Mesendoderm (in vitro differentiated cells): ENCODE data around the gene PPFIBP1.

ENCODE experiments used
- DNase-seq: peaks from one replicate; pipeline ENCODE4 v3.0.0; 2013
- H2AK5ac ChIP-seq: 2 replicates; pipeline ENCODE4 v1.6.1; 2013; ENCODE audit warnings: low read length, inconsistent platforms
- H2BK120ac ChIP-seq: 2 replicates; pipeline ENCODE4 v1.6.1; 2013; ENCODE audit warnings: low read depth, mild to moderate bottlenecking, low read length, moderate library complexity, mixed read lengths
- H2BK15ac ChIP-seq: replicated peaks from 2 replicates; pipeline ENCODE4 v1.6.1; 2013; ENCODE audit warnings: low read depth, mild to moderate bottlenecking, moderate library complexity
- H2BK5ac ChIP-seq: 2 replicates; pipeline ENCODE4 v1.6.1; 2013; ENCODE audit warnings: low read length, inconsistent platforms
- H3K18ac ChIP-seq: 2 replicates; pipeline ENCODE4 v1.6.1; 2013; ENCODE audit warnings: mild to moderate bottlenecking, low read length, mixed read lengths
- H3K23ac ChIP-seq: one replicate; pipeline ENCODE4 v1.6.1; 2013; ENCODE audit warnings: low read length
- H3K27ac ChIP-seq: 2 replicates; pipeline ENCODE4 v1.5.1; 2013; ENCODE audit warnings: low read depth, mild to moderate bottlenecking, inconsistent platforms, low read length, moderate library complexity
- H3K27me3 ChIP-seq: 2 replicates; pipeline ENCODE4 v1.6.1; 2013; ENCODE audit warnings: low read length, control low read depth, mild to moderate bottlenecking, inconsistent platforms; ENCODE audit not compliant: insufficient read depth, poor library complexity
- H3K36me3 ChIP-seq: 2 replicates; pipeline ENCODE4 v1.6.1; 2013; ENCODE audit warnings: low read length, inconsistent platforms; ENCODE audit not compliant: control insufficient read depth, insufficient read depth
- H3K4ac ChIP-seq: one replicate; pipeline ENCODE4 v1.6.1; 2013; ENCODE audit warnings: low read depth, mild to moderate bottlenecking, low read length, moderate library complexity
- H3K4me1 ChIP-seq: 2 replicates; pipeline ENCODE4 v1.6.1; 2013; ENCODE audit warnings: low read depth, low read length, inconsistent platforms; ENCODE audit not compliant: control insufficient read depth
- H3K4me2 ChIP-seq: 2 replicates; pipeline ENCODE4 v1.6.1; 2013; ENCODE audit warnings: low read length
- H3K4me3 ChIP-seq: 2 replicates; pipeline ENCODE4 v1.5.1; 2013; ENCODE audit warnings: mild to moderate bottlenecking, low read length
- H3K56ac ChIP-seq: one replicate; pipeline ENCODE4 v1.6.1; 2013; ENCODE audit warnings: low read length
- H3K79me1 ChIP-seq: 2 replicates; pipeline ENCODE4 v1.6.1; 2013; ENCODE audit warnings: low read length, inconsistent platforms
- H3K79me2 ChIP-seq: 2 replicates; pipeline ENCODE4 v1.6.1; 2013; ENCODE audit warnings: mild to moderate bottlenecking, low read length; ENCODE audit not compliant: control insufficient read depth, insufficient read depth
- H3K9ac ChIP-seq: 2 replicates; pipeline ENCODE4 v1.6.1; 2013; ENCODE audit warnings: low read length, inconsistent platforms
- H4K5ac ChIP-seq: one replicate; pipeline ENCODE4 v1.6.1; 2013; ENCODE audit warnings: low read length
- H4K8ac ChIP-seq: one replicate; pipeline ENCODE4 v1.6.1; 2013; ENCODE audit warnings: low read depth, mild to moderate bottlenecking, control low read depth, low read length, moderate library complexity
- WGBS: extraction: QIAGEN DNeasy Blood & Tissue Kit; methylation state at CpG from one replicate; pipeline ENCODE4 v1.1.7; 2013; ENCODE audit warnings: low lambda C conversion rate, missing lambda C conversion rate; ENCODE audit not compliant: insufficient coverage; ENCODE audit errors: extremely low coverage; 5-methylcytosine and 5-hydroxymethylcytosine counted together

The PPFIBP1 gene

DNA sequence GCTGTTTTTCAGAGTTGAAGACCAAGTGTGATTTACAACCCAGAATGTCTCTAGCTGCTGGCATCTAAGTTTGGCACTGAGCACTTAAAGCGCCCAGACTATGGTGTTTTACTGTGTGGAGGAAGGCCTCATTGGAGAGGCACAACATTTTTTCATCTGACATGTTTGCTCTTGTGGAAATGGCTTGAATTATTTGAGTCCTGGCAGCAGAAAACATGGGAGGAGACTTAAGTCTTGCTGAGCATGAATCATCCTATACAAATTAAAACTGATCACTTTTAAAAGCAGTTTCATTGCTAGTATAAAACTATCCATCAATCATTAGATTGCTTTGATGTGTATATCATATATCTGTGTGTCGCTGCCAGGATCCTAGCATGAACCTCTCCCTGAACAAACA lies 86.4 kb downstream of the PPFIBP1 start:
- H3K79me1 ChIP-seq: peaks cover 15% of the 10 kb centered on the region
- H3K4ac ChIP-seq: no peak overlapping the region
- peaks cover 5% of the 10 kb centered on the region for H3K4me1 ChIP-seq
- H4K5ac ChIP-seq: no peak overlapping the region
- no peak overlapping the region for H3K9ac ChIP-seq
- no peak overlapping the region for H4K8ac ChIP-seq
- H3K4me3 ChIP-seq: no peak overlapping the region
- no peak overlapping the region for H3K27ac ChIP-seq
- no peak overlapping the region for H2BK15ac ChIP-seq
- H2BK120ac ChIP-seq: no peak overlapping the region
- H2AK5ac ChIP-seq: no peak overlapping the region
- H3K27me3 ChIP-seq: no peaks in the 10 kb centered on the region
- H3K4me2 ChIP-seq: no peak overlapping the region
- peaks cover 2% of the 10 kb centered on the region for H3K79me2 ChIP-seq
- no peak overlapping the region for H3K56ac ChIP-seq
- no peak overlapping the region for H3K18ac ChIP-seq
- H3K23ac ChIP-seq: no peak overlapping the region
- no CpG with 5 or more reads among the region's 2 CpGs for WGBS
- DNase-seq: no peak
- H3K36me3 ChIP-seq: no peaks in the 10 kb centered on the region
- H2BK5ac ChIP-seq: no peak overlapping the region

- no peak overlapping the region for H3K56ac ChIP-seq
- H2BK5ac ChIP-seq: no peak overlapping the region
- peaks cover 10% of the 10 kb centered on the region for H3K79me1 ChIP-seq
- H3K9ac ChIP-seq: no peak overlapping the region
- H2BK120ac ChIP-seq: no peak overlapping the region
- H3K4me1 ChIP-seq: peaks cover 9% of the 10 kb centered on the region
- H3K27me3 ChIP-seq: no peaks in the 10 kb centered on the region
- H3K4ac ChIP-seq: no peak overlapping the region
- no peak overlapping the region for H3K4me3 ChIP-seq
- no peak overlapping the region for H2AK5ac ChIP-seq
- DNase-seq: no peak
- H3K4me2 ChIP-seq: no peak overlapping the region
- no peak overlapping the region for H2BK15ac ChIP-seq
- H3K79me2 ChIP-seq: peaks cover 2% of the 10 kb centered on the region
- WGBS: no CpG with 5 or more reads among the region's 3 CpGs
- no peak overlapping the region for H4K5ac ChIP-seq
- H3K36me3 ChIP-seq: no peaks in the 10 kb centered on the region
- no peak overlapping the region for H3K18ac ChIP-seq
- H3K23ac ChIP-seq: no peak overlapping the region
- no peak overlapping the region for H3K27ac ChIP-seq
- no peak overlapping the region for H4K8ac ChIP-seq
These were observed 90.4 kb downstream of the PPFIBP1 start for GRCh38 chr12:27614386-27614785.

GRCh38 chr12:27614866-27615265 lies 90.9 kb downstream of the PPFIBP1 start:
- Histone ChIP-seq H3K56ac (no peak overlapping the region), H3K18ac (no peak overlapping the region), H3K79me1 (peaks cover 10% of the 10 kb centered on the region), H3K4ac (no peak overlapping the region), H3K4me1 (peaks cover 9% of the 10 kb centered on the region), H3K4me2 (no peak overlapping the region), H3K23ac (no peak overlapping the region), H3K36me3 (no peaks in the 10 kb centered on the region), H3K79me2 (peaks cover 2% of the 10 kb centered on the region), H3K27me3 (no peaks in the 10 kb centered on the region), H2BK15ac (no peak overlapping the region), H4K5ac (no peak overlapping the region), H3K9ac (no peak overlapping the region), H4K8ac (no peak overlapping the region), H2BK120ac (no peak overlapping the region), H2BK5ac (no peak overlapping the region), H3K27ac (no peak overlapping the region), H3K4me3 (no peak overlapping the region), H2AK5ac (no peak overlapping the region)
- no peak for DNase-seq
- no CpG with 5 or more reads among the region's 3 CpGs for WGBS

GRCh38 chr12:27615331-27615891 lies 91.4 kb downstream of the PPFIBP1 start:
- Histone ChIP-seq H4K5ac (no peak overlapping the region), H3K4me1 (peaks cover 9% of the 10 kb centered on the region), H3K4me3 (no peak overlapping the region), H3K79me1 (peaks cover 9% of the 10 kb centered on the region), H2BK120ac (no peak overlapping the region), H2BK15ac (no peak overlapping the region), H3K9ac (no peak overlapping the region), H2BK5ac (no peak overlapping the region), H3K4ac (no peak overlapping the region), H2AK5ac (no peak overlapping the region), H3K36me3 (no peaks in the 10 kb centered on the region), H3K23ac (no peak overlapping the region), H3K27ac (no peak overlapping the region), H3K18ac (no peak overlapping the region), H3K27me3 (no peaks in the 10 kb centered on the region), H3K4me2 (no peak overlapping the region), H4K8ac (no peak overlapping the region), H3K79me2 (peaks cover 2% of the 10 kb centered on the region), H3K56ac (no peak overlapping the region)
- peak; percentile 70 for DNase-seq

DNA sequence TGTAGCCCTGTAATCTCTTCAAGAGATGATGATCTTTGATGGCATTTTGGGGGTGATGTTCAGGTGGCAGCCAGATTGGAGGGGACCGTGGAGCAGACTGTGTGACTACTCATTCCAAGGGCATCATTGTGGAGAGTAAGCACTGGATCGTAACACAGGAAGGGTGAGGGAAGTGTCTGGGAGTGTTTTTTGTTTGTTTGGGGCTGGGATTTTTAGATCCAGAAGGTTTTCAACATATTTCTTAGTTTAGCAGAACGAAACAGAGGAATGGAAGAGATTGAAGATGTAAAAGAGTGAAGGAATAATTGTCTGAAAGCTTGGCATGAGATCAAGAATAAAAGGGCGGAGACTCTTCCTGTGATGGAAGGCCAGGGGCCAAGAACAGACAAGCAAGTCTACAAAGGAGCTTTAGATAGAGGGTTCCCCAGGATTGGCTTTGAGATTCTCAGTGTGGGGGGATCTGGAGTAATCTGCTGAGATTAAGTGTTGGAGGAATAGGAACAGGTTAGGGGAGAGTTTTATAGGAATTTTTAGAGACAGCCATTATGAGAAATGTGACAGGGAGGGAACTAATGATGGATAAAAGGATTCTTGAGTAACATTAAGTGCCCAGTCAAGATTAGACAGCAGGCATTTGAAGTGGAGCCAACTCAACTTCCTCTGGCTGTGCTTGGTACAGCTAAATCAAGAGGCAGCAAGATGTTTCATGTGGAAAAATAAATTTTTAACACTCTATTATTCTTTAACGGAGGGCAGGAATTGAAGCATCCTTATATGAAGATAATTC lies 92.5 kb downstream of the PPFIBP1 start:
- DNase-seq: no peak
- Histone ChIP-seq H2AK5ac (no peak overlapping the region), H2BK5ac (no peak overlapping the region), H2BK15ac (no peak overlapping the region), H4K5ac (no peak overlapping the region), H3K56ac (no peak overlapping the region), H3K36me3 (no peaks in the 10 kb centered on the region), H2BK120ac (no peak overlapping the region), H3K9ac (no peak overlapping the region), H3K79me2 (peaks cover 2% of the 10 kb centered on the region), H3K27me3 (no peaks in the 10 kb centered on the region), H3K27ac (no peak overlapping the region), H4K8ac (no peak overlapping the region), H3K18ac (no peak overlapping the region), H3K4ac (no peak overlapping the region), H3K23ac (no peak overlapping the region), H3K4me2 (no peak overlapping the region), H3K4me1 (peaks cover 9% of the 10 kb centered on the region), H3K4me3 (no peak overlapping the region), H3K79me1 (peaks cover 9% of the 10 kb centered on the region)
- WGBS: no CpG with 5 or more reads among the region's 5 CpGs

- Histone ChIP-seq H3K23ac (no peak overlapping the region), H2AK5ac (no peak overlapping the region), H3K27ac (no peak overlapping the region), H3K56ac (no peak overlapping the region), H2BK120ac (no peak overlapping the region), H3K4ac (no peak overlapping the region), H2BK5ac (no peak overlapping the region), H3K4me2 (no peak overlapping the region), H3K36me3 (no peaks in the 10 kb centered on the region), H4K8ac (no peak overlapping the region), H4K5ac (no peak overlapping the region), H3K4me3 (no peak overlapping the region), H3K27me3 (no peaks in the 10 kb centered on the region), H3K9ac (no peak overlapping the region), H2BK15ac (no peak overlapping the region), H3K18ac (no peak overlapping the region), H3K4me1 (peaks cover 9% of the 10 kb centered on the region), H3K79me1 (peaks cover 9% of the 10 kb centered on the region), H3K79me2 (peaks cover 2% of the 10 kb centered on the region)
- no CpG with 5 or more reads among the region's 7 CpGs for WGBS
- DNase-seq: no peak
These were observed 94.8 kb downstream of the PPFIBP1 start for GRCh38 chr12:27618836-27619235.
